Stimulated activated CD4-positive, alpha-beta T cell treated with anti-CD3 and anti-CD28 coated beads, Interleukin-12 subunit alpha, Interleukin-12 subunit beta, amount 100 ng/mL, for 24 hours (primary cell): ENCODE data around the gene MRM1.
A peak's percentile ranks its signal among the peaks of the same experiment; 100 is the strongest.
"Not testable (repeated sequence)": the region's sequence is repeated elsewhere in the genome, so short reads cannot be mapped to it uniquely, and the experiment has no call there.

Experiments used
- DNase-seq, 2 experiments: peaks; one replicate each; pipeline ENCODE4 v3.0.0-alpha.2; 2020; ENCODE audit warnings: low read depth in 2 of 2

The MRM1 gene

GRCh38 chr17:36600936-36601302 lies 464 bp upstream of the MRM1 start:
- peak in 1 of 2 experiments; percentile 11 for DNase-seq

GRCh38 chr17:36602030-36602748 lies 806 bp downstream of the MRM1 start:
- DNase-seq, result peak in 1 of 2 experiments; percentile 7

- peak; percentile 37 to 67 for DNase-seq
Observed at GRCh38 chr17:36602924-36603384, 1.6 kb downstream of the MRM1 start.

GRCh38 chr17:36605028-36605427 lies 3.6 kb downstream of the MRM1 start:
- not testable (repeated sequence) for DNase-seq

- DNase-seq, result no peak
Observed at GRCh38 chr17:36608280-36608679, 6.9 kb downstream of the MRM1 start.

GRCh38 chr17:36608794-36609497 lies 7.6 kb downstream of the MRM1 start:
- DNase-seq, result no peak

GRCh38 chr17:36609498-36609862 lies 8.1 kb downstream of the MRM1 start:
- DNase-seq, result no peak

GRCh38 chr17:36610474-36610873 lies 9.1 kb downstream of the MRM1 start:
- DNase-seq, result no peak

GRCh38 chr17:36611345-36612072 lies 10.1 kb downstream of the MRM1 start:
- no peak for DNase-seq

- no peak for DNase-seq
Observed at GRCh38 chr17:36612323-36612722, 10.9 kb downstream of the MRM1 start.

- DNase-seq, result no peak
Observed at GRCh38 chr17:36613155-36613554, 11.8 kb downstream of the MRM1 start.

GRCh38 chr17:36614081-36614480 lies 12.7 kb downstream of the MRM1 start:
- DNase-seq, result no peak

GRCh38 chr17:36614933-36615332 lies 13.6 kb downstream of the MRM1 start:
- DNase-seq, result no peak

GRCh38 chr17:36616061-36617029 lies 15.0 kb downstream of the MRM1 start:
- DNase-seq, result no peak

GRCh38 chr17:36617773-36618172 lies 16.4 kb downstream of the MRM1 start:
- DNase-seq, result no peak

- DNase-seq, result no peak
Observed at GRCh38 chr17:36623281-36623680, 21.9 kb downstream of the MRM1 start.

- no peak for DNase-seq
Observed at GRCh38 chr17:36625188-36625587, 23.8 kb downstream of the MRM1 start.

- DNase-seq, result no peak
Observed at GRCh38 chr17:36627101-36627500, 25.7 kb downstream of the MRM1 start.

- DNase-seq, result no peak
Observed at GRCh38 chr17:36628576-36628975, 27.2 kb downstream of the MRM1 start.

- peak; percentile 66 to 78 for DNase-seq
Observed at GRCh38 chr17:36629252-36629847, 28.0 kb downstream of the MRM1 start.

- no peak for DNase-seq
Observed at GRCh38 chr17:36629970-36630502, 28.7 kb downstream of the MRM1 start.
